ENCODE measurements around the gene BLCAP. TPM values are rescaled to one million over a fixed set of nuclear protein-coding genes. Genes with fewer than 3 reads are reported as not detected.
"Not testable (repeated sequence)": the region's sequence is repeated elsewhere in the genome, so short reads cannot be mapped to it uniquely, and the experiment has no call there.

The BLCAP gene
- total RNA-seq, 1 donor from 2014 or later, result 92.1 TPM

GRCh38 chr20:37503256-37503927 is 24.3 kb downstream of the BLCAP start:
- intact Hi-C loops (cut with DNase I), result no loop called here
- ATAC-seq (peak; percentile 78), DNase-seq (ENCODE audit: missing footprints) (no peak)

DNA sequence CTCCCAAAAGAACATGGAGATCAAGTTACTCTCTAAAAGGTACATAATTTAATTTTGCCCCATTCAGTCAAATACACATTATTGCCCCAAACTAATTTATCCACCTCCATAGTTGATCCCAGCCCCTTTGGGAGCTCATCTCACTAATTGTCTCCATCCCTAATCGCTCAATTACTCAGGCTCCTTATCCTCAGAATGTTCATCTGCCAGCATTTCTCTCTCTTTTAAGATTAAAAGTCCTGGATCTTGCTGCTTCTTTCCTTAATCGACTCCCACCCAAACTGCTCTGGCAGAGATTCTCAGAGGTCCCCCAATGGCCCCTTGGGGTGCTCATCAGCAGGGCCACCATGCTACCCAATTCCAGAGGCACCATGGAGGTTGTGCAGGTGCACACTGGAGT is 25.0 kb downstream of the BLCAP start:
- intact Hi-C loops (cut with DNase I), result no loop called here
- ATAC-seq (no peak), DNase-seq (ENCODE audit: missing footprints) (no peak)

- intact Hi-C loops (cut with DNase I), result no loop called here
- ATAC-seq, result no peak
- no peak for DNase-seq (ENCODE audit: missing footprints)
Observed at GRCh38 chr20:37501940-37502339, 25.7 kb downstream of the BLCAP start.

GRCh38 chr20:37500311-37500710 is 27.4 kb downstream of the BLCAP start:
- intact Hi-C loops (cut with DNase I), result no loop called here
- no peak for ATAC-seq
- DNase-seq (ENCODE audit: missing footprints), result no peak

- DNase-seq (ENCODE audit: missing footprints) (no peak), ATAC-seq (no peak)
- intact Hi-C loops (cut with DNase I), result no loop called here
Observed at GRCh38 chr20:37498066-37498665, 29.5 kb downstream of the BLCAP start.

DNA sequence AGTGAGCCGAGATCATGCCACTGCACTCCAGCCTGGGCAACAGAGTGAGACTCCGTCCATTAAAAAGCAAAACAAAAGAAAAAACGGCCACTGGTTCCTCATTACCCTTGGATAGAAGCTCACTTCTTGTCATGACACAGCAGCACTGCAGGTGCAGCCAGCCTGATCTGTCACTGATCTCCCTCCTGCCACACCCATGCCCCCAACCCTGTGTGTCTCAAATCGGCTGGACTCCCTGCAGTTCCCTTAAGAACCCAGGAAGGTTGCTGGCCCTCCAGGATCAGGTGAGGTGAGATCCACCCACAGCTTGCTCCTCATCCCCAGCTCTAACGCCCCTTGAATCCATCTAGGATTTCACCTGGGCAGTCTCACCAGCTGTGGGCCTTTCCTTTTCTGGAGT is 32.9 kb downstream of the BLCAP start:
- ATAC-seq (no peak), DNase-seq (ENCODE audit: missing footprints) (no peak)
- intact Hi-C loops (cut with DNase I), result no loop called here

DNA sequence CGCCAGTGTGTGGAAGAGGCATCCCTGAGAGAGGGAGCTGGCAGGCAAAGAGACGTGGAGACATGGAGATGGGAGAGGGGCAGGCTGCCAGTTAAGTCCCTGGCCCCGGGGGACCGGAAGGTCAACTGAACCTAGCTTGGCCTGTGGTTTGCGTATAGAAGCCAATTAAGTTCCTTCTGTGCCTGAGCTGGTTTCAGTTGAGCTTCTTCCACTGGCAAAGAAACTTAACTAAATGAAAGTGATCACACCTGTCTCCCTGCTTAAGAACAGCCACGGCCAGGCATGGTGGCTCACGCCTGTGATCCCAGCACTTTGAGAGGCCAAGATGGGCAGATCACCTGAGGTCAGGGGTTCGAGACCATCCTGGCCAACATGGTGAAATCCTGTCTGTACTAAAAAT is 33.4 kb downstream of the BLCAP start:
- ATAC-seq (no peak), DNase-seq (ENCODE audit: missing footprints) (no peak)
- intact Hi-C loops (cut with DNase I), result no loop called here

DNA sequence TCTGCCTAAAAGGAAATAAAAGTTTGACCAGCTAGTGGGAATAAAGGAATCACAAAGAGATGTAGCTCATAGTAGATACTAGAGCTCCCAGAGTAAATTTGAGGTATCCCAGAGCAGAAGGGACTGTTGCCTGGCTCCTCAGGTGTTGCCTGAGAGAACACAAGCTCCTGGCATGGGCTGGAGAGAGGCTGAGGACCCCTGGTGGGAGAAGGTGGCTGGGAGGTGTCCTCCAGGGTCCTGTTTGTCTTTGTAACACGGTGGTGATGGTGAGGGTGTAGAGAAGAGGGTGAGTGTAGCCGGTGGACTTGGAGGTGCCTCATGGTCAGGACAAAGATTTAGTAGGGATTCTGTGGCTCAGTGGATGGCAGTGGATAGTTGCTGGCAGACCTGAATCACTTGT is 34.7 kb downstream of the BLCAP start:
- DNase-seq (ENCODE audit: missing footprints), result no peak
- intact Hi-C loops (cut with DNase I), result no loop called here
- no peak for ATAC-seq

- DNase-seq (ENCODE audit: missing footprints) (no peak), ATAC-seq (no peak)
- intact Hi-C loops (cut with DNase I), result no loop called here
Observed at GRCh38 chr20:37492096-37492625, 35.5 kb downstream of the BLCAP start.

DNA sequence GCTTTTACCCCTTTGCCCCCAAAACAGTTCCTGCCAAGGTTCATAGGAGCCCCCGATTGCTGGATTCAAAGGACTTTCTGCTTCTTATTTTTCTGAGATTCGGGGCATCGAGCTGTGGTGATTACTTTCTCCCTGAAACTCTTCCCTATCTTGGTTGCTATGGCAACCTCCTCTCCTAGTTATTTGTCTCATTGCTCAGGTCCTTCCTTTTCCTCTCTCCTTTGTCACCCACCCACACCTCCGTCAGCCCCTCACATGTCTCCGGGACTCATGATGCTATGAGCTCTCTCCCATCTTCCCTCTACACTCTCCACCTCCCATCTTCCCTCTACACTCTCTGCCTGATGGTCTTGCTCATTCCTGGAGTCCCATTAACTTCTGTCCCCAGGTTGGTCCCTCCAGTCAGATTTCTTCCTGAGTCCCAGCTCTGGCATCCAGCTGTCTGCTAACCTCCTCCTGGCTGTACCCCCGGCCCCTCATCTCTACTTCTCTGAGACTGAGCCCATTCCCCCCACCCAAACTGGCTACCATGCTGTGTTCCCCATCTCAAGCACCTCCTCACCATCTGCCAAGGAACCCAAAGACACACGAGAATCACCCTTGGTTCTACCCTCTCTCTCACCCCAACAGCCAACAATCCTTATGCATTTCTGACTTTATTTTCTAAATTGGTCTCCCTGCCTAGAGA is 36.9 kb downstream of the BLCAP start:
- DNase-seq (ENCODE audit: missing footprints), result no peak
- intact Hi-C loops (cut with DNase I), result no loop called here
- ATAC-seq, result no peak

DNA sequence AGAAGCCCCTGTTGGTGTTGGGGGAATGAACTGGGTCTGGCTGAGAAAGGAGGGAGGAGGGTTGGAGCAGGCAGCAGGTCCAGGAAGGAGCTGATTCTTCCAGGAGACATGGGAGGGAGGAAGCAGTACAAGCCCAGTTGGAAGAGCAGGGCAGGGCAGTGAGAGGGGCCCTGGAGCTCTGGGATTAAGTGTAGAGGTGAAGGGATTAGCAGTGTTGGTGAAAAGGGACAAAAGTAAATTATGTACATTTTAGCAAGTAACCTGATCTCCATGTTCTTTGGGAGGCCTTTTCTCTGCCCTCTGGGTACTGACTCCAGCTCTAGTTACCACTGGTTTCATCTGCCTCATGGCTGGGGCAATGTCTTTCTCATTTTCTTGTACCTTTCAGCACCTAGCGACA is 41.5 kb downstream of the BLCAP start:
- ATAC-seq; DNase-seq (ENCODE audit: missing footprints); intact Hi-C loops (cut with DNase I): not testable (repeated sequence)

DNA sequence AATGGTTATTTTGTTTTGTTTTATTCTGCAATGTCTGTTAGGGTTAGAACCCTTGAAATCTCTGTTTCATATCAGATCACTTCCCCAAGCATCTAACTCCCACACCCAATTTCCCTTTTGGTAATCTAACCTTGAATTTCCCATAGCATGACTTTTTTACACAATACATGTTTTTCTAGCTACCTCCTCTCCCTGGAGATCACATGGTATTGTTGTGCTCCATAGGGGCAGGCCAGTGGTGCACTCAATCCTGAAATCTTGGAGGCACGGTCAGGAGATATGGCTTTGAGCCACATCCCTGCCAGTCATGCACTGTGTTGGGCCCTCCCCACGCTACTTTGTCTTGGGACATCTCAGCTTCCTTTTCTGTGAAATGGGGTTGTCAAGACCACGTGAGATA is 43.3 kb downstream of the BLCAP start:
- ATAC-seq (no peak), DNase-seq (ENCODE audit: missing footprints) (no peak)
- intact Hi-C loops (cut with DNase I), result no loop called here

GRCh38 chr20:37481610-37482009 is 46.1 kb downstream of the BLCAP start:
- DNase-seq (ENCODE audit: missing footprints) (no peak), ATAC-seq (no peak)
- intact Hi-C loops (cut with DNase I), result no loop called here

DNA sequence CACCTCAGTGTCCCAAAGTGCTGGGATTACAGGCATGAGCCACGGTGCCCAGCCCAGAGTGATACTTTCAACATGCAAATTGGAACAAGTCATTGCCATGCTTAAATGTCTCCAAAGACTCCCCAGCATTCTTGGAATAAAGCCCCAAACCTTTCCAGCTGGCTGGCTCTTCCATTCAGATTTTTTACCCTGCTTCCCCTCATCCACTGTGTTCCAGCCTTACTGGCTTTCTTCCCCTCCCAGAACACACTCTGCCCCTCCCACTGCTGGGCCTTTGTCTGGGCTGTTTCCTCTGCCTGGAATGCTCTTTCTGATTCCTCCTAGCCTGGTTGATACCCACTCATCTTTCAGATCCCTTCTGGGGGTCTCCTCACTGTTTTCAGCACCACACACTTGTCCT is 46.8 kb downstream of the BLCAP start:
- no peak for DNase-seq (ENCODE audit: missing footprints)
- intact Hi-C loops (cut with DNase I), result no loop called here
- peak; percentile 52 for ATAC-seq

DNA sequence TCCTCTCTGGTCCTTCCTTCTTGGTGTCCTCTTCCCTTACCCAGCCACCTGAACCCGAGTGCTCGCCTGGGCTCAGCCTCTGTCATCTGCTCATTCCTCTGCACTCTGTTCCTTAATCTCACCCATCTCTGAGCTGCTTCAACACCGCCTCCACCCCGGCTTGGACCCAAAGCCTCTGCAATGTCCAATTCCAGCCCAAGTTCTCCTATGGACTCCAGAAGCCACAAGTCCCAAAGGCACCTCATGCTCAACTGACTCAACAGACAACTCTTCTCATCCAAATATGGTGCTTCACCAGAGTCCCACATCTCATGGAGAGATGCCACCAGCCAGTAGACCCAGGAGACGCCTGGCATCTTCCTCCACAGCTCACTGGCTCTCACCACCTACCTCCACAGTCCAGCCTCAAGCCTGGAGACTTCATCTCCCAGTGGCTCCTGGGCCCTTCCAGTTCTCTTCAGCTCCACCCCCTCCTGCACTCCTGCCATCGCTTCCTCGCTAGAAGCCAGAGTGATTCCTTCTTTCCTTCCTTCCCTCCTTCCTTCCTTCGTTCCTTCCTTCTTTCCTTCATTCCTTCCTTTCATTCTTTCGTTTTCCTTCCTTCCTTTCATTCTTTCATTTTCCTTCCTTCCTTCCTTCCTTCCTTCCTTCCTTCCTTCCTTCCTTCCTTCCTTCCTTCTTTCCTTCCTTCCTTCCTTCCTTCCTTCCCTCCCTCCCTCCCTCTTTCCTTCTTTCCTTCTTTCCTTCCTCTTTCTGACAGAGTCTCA is 47.6 kb downstream of the BLCAP start:
- ATAC-seq (no peak), DNase-seq (ENCODE audit: missing footprints) (no peak)
- intact Hi-C loops (cut with DNase I), result no loop called here

DNA sequence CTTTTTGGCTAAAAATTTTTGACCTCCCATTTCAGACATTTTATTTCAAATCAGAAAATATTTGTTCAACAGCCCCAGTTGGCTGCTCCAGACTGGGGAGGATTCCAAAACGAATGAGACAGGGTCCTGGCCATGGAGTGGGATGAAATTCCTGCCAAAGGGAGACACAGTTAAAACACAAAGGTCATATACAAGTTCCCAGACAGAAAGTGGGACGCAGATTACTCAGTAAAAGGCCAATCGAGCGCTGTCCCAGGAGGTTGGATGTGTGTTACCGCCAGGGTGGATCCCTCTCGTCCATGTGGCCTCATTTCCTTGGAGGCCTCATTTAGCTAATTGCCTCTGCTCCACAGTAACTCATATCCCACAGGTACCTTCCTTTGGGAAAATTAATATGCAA is 48.4 kb downstream of the BLCAP start:
- intact Hi-C loops (cut with DNase I), result no loop called here
- peak; percentile 42 for ATAC-seq
- no peak for DNase-seq (ENCODE audit: missing footprints)

- intact Hi-C loops (cut with DNase I), result no loop called here
- DNase-seq (ENCODE audit: missing footprints), result no peak
- no peak for ATAC-seq
Observed at GRCh38 chr20:37477041-37477440, 50.6 kb downstream of the BLCAP start.

DNA sequence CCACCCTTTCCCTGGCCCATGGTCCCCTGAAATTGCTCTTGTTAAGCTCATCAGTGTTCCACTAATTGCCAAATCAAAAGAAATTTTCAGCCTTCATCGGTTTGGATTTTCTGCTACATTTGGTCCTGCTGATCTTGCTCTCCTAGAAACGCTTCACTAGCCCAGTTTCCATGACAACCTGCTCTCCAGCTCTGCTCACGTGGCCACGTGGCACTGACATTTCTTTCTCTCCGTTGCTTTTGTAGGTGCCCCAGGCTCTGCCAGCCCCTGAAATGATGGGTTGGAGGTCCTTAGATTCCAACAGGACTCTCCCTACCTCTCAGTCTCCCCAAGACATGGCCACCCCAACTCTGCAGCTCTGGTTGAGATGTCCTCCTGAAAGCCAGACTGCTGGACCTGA is 52.4 kb downstream of the BLCAP start:
- DNase-seq (ENCODE audit: missing footprints) (no peak), ATAC-seq (no peak)
- intact Hi-C loops (cut with DNase I), result no loop called here

GRCh38 chr20:37474386-37474785 is 53.3 kb downstream of the BLCAP start:
- intact Hi-C loops (cut with DNase I), result no loop called here
- ATAC-seq (no peak), DNase-seq (ENCODE audit: missing footprints) (no peak)

Data from Right ventricle myocardium inferior (tissue), 1 donor.